HEK293 (cell line): ENCODE results near the gene LRRC10B.

ENCODE experiments used
- CTCF ChIA-PET: fragments of 350-600 bp; formaldehyde crosslinking; extraction: SDS; loops from one replicate; lab custom pipeline; 2021; ENCODE audit warnings: antibody characterized with exemption; lab: Yijun Ruan, JAX
- POLR2A ChIA-PET: fragments of 300-600 bp; formaldehyde crosslinking; extraction: SDS; loops from one replicate; lab custom pipeline; 2020; ENCODE audit warnings: antibody characterized with exemption, inconsistent platforms; lab: Yijun Ruan, JAX
- H3K27ac ChIP-seq: fragments of 200-500 bp; sonication (Bioruptor generic); 2 replicates; pipeline ENCODE4 v1.5.1; 2014; ENCODE audit warnings: low read depth, low read length, control low read depth, inconsistent platforms; ENCODE audit errors: extremely low read depth
- H3K36me3 ChIP-seq, 2 experiments: fragments of 200-500 bp in 1 of 2; sonication (Bioruptor generic) in 1 of 2; 1 replicate in 1 of 2; 2 replicates in 1 of 2; pipeline ENCODE4 v1.5.1; 2014 to 2017; ENCODE audit warnings: inconsistent platforms in 2 of 2, low read length in 2 of 2; ENCODE audit not compliant: control insufficient read depth in 2 of 2, insufficient read depth in 1 of 2
- H3K4me1 ChIP-seq: fragments of 200-500 bp; sonication (Bioruptor generic); 2 replicates; pipeline ENCODE4 v1.5.1; 2014; ENCODE audit warnings: mild to moderate bottlenecking, low read length, inconsistent platforms; ENCODE audit not compliant: control insufficient read depth, insufficient read depth
- H3K4me3 ChIP-seq: 2 replicates; pipeline ENCODE4 v1.5.1; 2011; ENCODE audit warnings: low read depth, mild to moderate bottlenecking, control low read depth, low read length, moderate library complexity
- H3K9me3 ChIP-seq: fragments of 200-500 bp; sonication (Bioruptor generic); 2 replicates; pipeline ENCODE4 v1.5.1; 2014; ENCODE audit warnings: low read depth, low read length, inconsistent platforms; ENCODE audit not compliant: control insufficient read depth, insufficient read depth
- EGR2 ChIP-seq: fragments of 450-650 bp; formaldehyde crosslinking; IDR thresholded peaks from 2 replicates; pipeline ENCODE4 v1.5.1; 2016; ENCODE audit warnings: low read depth, missing biosample characterization, missing genetic modification characterization
- ELK4 ChIP-seq: IDR thresholded peaks from 2 replicates; pipeline ENCODE4 v1.6.1; 2011; ENCODE audit warnings: mild to moderate bottlenecking, low read depth, low read length, borderline replicate concordance
- KLF16 ChIP-seq: fragments of 450-650 bp; formaldehyde crosslinking; IDR thresholded peaks from 2 replicates; pipeline ENCODE4 v1.5.1; 2017; ENCODE audit warnings: missing biosample characterization, missing genetic modification characterization
- KLF8 ChIP-seq: fragments of 450-650 bp; formaldehyde crosslinking; IDR thresholded peaks from 2 replicates; pipeline ENCODE4 v1.5.1; 2016; ENCODE audit warnings: missing biosample characterization, missing genetic modification characterization
- OSR2 ChIP-seq: fragments of 450-650 bp; formaldehyde crosslinking; IDR thresholded peaks from 2 replicates; pipeline ENCODE4 v1.5.1; 2016; ENCODE audit warnings: missing biosample characterization, missing genetic modification characterization
- OVOL3 ChIP-seq: fragments of 450-650 bp; formaldehyde crosslinking; IDR thresholded peaks from 2 replicates; pipeline ENCODE4 v1.5.1; 2016; ENCODE audit warnings: missing biosample characterization, missing genetic modification characterization
- REST ChIP-seq: fragments of 450-650 bp; formaldehyde crosslinking; IDR thresholded peaks from 2 replicates; pipeline ENCODE4 v1.5.1; 2016; ENCODE audit warnings: missing biosample characterization, missing genetic modification characterization
- TCF7L2 ChIP-seq: IDR thresholded peaks from 2 replicates; pipeline ENCODE4 v1.6.1; 2011; ENCODE audit warnings: low read depth, mild to moderate bottlenecking, inconsistent platforms, low read length, moderate library complexity, borderline replicate concordance
- ZEB2 ChIP-seq: fragments of 450-650 bp; formaldehyde crosslinking; IDR thresholded peaks from 2 replicates; pipeline ENCODE4 v1.5.1; 2016; ENCODE audit warnings: missing biosample characterization, missing genetic modification characterization
- ZIC2 ChIP-seq: fragments of 450-650 bp; formaldehyde crosslinking; IDR thresholded peaks from 2 replicates; pipeline ENCODE4 v1.5.1; 2016; ENCODE audit warnings: missing biosample characterization, missing genetic modification characterization
- ZNF146 ChIP-seq: fragments of 450-650 bp; formaldehyde crosslinking; IDR thresholded peaks from 2 replicates; pipeline ENCODE4 v1.5.1; 2016; ENCODE audit warnings: missing biosample characterization, missing genetic modification characterization
- ZNF18 ChIP-seq: fragments of 450-650 bp; formaldehyde crosslinking; IDR thresholded peaks from 2 replicates; pipeline ENCODE4 v1.5.1; 2016; ENCODE audit warnings: missing biosample characterization, missing genetic modification characterization
- ZNF223 ChIP-seq: fragments of 450-650 bp; formaldehyde crosslinking; IDR thresholded peaks from 2 replicates; pipeline ENCODE4 v1.5.1; 2016; ENCODE audit warnings: missing biosample characterization, missing genetic modification characterization
- ZNF302 ChIP-seq: fragments of 450-650 bp; formaldehyde crosslinking; IDR thresholded peaks from 2 replicates; pipeline ENCODE4 v1.5.1; 2016; ENCODE audit warnings: missing biosample characterization, missing genetic modification characterization, low read depth
- ZNF426 ChIP-seq: fragments of 450-650 bp; formaldehyde crosslinking; IDR thresholded peaks from 2 replicates; pipeline ENCODE4 v1.5.1; 2017; ENCODE audit warnings: missing biosample characterization, missing genetic modification characterization, mild to moderate bottlenecking, inconsistent platforms, moderate library complexity
- ZNF473 ChIP-seq: fragments of 450-650 bp; formaldehyde crosslinking; IDR thresholded peaks from 2 replicates; pipeline ENCODE4 v1.5.1; 2017; ENCODE audit warnings: missing biosample characterization, missing genetic modification characterization
- ZNF521 ChIP-seq: fragments of 450-650 bp; formaldehyde crosslinking; IDR thresholded peaks from 2 replicates; pipeline ENCODE4 v1.5.1; 2017; ENCODE audit warnings: missing biosample characterization, mild to moderate bottlenecking, missing genetic modification characterization
- ZNF530 ChIP-seq: fragments of 450-650 bp; formaldehyde crosslinking; IDR thresholded peaks from 2 replicates; pipeline ENCODE4 v1.5.1; 2016; ENCODE audit warnings: low read depth, missing biosample characterization, missing genetic modification characterization
- ZNF585B ChIP-seq: fragments of 450-650 bp; formaldehyde crosslinking; IDR thresholded peaks from 2 replicates; pipeline ENCODE4 v1.5.1; 2016; ENCODE audit warnings: missing biosample characterization, missing genetic modification characterization
- ZNF623 ChIP-seq: fragments of 450-650 bp; formaldehyde crosslinking; IDR thresholded peaks from 2 replicates; pipeline ENCODE4 v1.5.1; 2016; ENCODE audit warnings: missing biosample characterization, missing genetic modification characterization
- ZNF626 ChIP-seq: fragments of 450-650 bp; sonication (Bioruptor Pico); formaldehyde crosslinking; IDR thresholded peaks from 2 replicates; pipeline ENCODE4 v1.5.1; 2018; ENCODE audit warnings: missing biosample characterization, missing genetic modification characterization, inconsistent platforms
- ZNF639 ChIP-seq: fragments of 450-650 bp; formaldehyde crosslinking; IDR thresholded peaks from 2 replicates; pipeline ENCODE4 v1.5.1; 2016; ENCODE audit warnings: missing biosample characterization, missing genetic modification characterization
- ZNF645 ChIP-seq: fragments of 450-650 bp; formaldehyde crosslinking; IDR thresholded peaks from 2 replicates; pipeline ENCODE4; 2016; ENCODE audit warnings: missing biosample characterization, missing genetic modification characterization
- ZNF791 ChIP-seq: fragments of 450-650 bp; formaldehyde crosslinking; IDR thresholded peaks from 2 replicates; pipeline ENCODE4 v1.5.1; 2016; ENCODE audit warnings: missing biosample characterization, missing genetic modification characterization
- ZNF843 ChIP-seq: fragments of 450-650 bp; formaldehyde crosslinking; IDR thresholded peaks from 2 replicates; pipeline ENCODE4 v1.5.1; 2016; ENCODE audit warnings: missing biosample characterization, missing genetic modification characterization
- ZSCAN23 ChIP-seq: fragments of 450-650 bp; formaldehyde crosslinking; IDR thresholded peaks from 2 replicates; pipeline ENCODE4 v1.5.1; 2016; ENCODE audit warnings: missing biosample characterization, missing genetic modification characterization
- ZSCAN4 ChIP-seq: fragments of 450-650 bp; formaldehyde crosslinking; IDR thresholded peaks from 2 replicates; pipeline ENCODE4 v1.5.1; 2017; ENCODE audit warnings: missing biosample characterization, missing genetic modification characterization

LRRC10B gene

GRCh38 chr11:61536676-61537270, 28.2 kb downstream of the LRRC10B start:
- ChIA-PET POLR2A (no interaction called here), CTCF (interaction anchor here (0.6 to 1.1 kb wide), 7 partner anchors 9 to 523 kb away, joined by 3 to 4 read pairs (median 3); no protein-coding TSS in a partner anchor)
- H3K4me3 ChIP-seq: no peak overlapping the region
- no peaks in the 10 kb centered on the region for H3K9me3 ChIP-seq
- TF ChIP-seq ZNF146 (tag by site-specific recombination): no peak
- TF ChIP-seq REST (tag by site-specific recombination): no peak
- no peak for TF ChIP-seq KLF16 (tag by site-specific recombination)
- TF ChIP-seq ZSCAN23: no peak
- TF ChIP-seq ZNF18: no peak
- TF ChIP-seq ZNF645 (tag by site-specific recombination): no peak
- TF ChIP-seq ZNF302 (tag by site-specific recombination): no peak
- no peak for TF ChIP-seq ZNF843
- TF ChIP-seq ZEB2 (tag by site-specific recombination): no peak
- TF ChIP-seq ZNF791 (tag by site-specific recombination): no peak
- TF ChIP-seq KLF8: no peak
- no peak for TF ChIP-seq ZNF623 (tag by site-specific recombination)
- TF ChIP-seq OVOL3 (tag by site-specific recombination): no peak
- TF ChIP-seq ZNF585B: no peak
- no peak for TF ChIP-seq ZIC2 (tag by site-specific recombination)
- TF ChIP-seq ZNF473 (tag by site-specific recombination): no peak
- TF ChIP-seq ZNF426 (tag by site-specific recombination): no peak
- TF ChIP-seq EGR2 (tag by site-specific recombination): no peak
- no peak for TF ChIP-seq TCF7L2
- no peak for TF ChIP-seq ZNF521 (tag by site-specific recombination)
- H3K4me1 ChIP-seq: no peaks in the 10 kb centered on the region
- no peaks in the 10 kb centered on the region for H3K36me3 ChIP-seq
- H3K27ac ChIP-seq: no peak overlapping the region

GRCh38 chr11:61537326-61537725, 28.8 kb downstream of the LRRC10B start:
- no peak overlapping the region for H3K4me3 ChIP-seq
- H3K27ac ChIP-seq: no peak overlapping the region
- no peaks in the 10 kb centered on the region for H3K4me1 ChIP-seq
- POLR2A ChIA-PET: no interaction called here
- no peaks in the 10 kb centered on the region for H3K9me3 ChIP-seq
- H3K36me3 ChIP-seq: no peaks in the 10 kb centered on the region
- CTCF ChIA-PET: interaction anchor here (0.6 to 0.7 kb wide), 2 partner anchors 8 to 523 kb away, joined by 3 to 4 read pairs; no protein-coding TSS in a partner anchor
- TF ChIP-seq ZNF530 (tag by site-specific recombination) (no peak), ZNF626 (tag by site-specific recombination) (no peak), ZSCAN4 (tag by site-specific recombination) (no peak), ELK4 (no peak), OSR2 (tag by site-specific recombination) (no peak), ZNF426 (tag by site-specific recombination) (no peak), ZNF639 (tag by site-specific recombination) (no peak), ZNF223 (tag by site-specific recombination) (no peak)
